GM23338 (cell line): ENCODE results near the gene CBX2. TPM values are rescaled to one million over a fixed set of nuclear protein-coding genes. Genes with fewer than 3 reads are reported as not detected.

Experiments
- ATAC-seq: fragments of 200-7000 bp; cut with Tn5 transposase; 3 replicates; pipeline ENCODE4 v1.9.1; 2020
- DNase-seq: peaks from one replicate; pipeline ENCODE4 v3.0.0-alpha.2; 2015; ENCODE audit warnings: low spot score
- H2AFZ ChIP-seq: fragments of 200-600 bp; sonication (generic); 2 replicates; pipeline ENCODE4 v1.8.0; 2016; ENCODE audit warnings: antibody characterized with exemption, mild to moderate bottlenecking, moderate library complexity
- H3F3A ChIP-seq: fragments of 200-600 bp; sonication (generic); replicated peaks from 2 replicates; pipeline ENCODE4 v1.8.0; 2017; ENCODE audit warnings: antibody characterized with exemption, mixed run types, low read depth
- H3K27ac ChIP-seq: fragments of 200-600 bp; sonication (generic); 2 replicates; pipeline ENCODE4 v1.6.1; 2016; ENCODE audit warnings: low read depth
- H3K27me3 ChIP-seq: fragments of 200-600 bp; sonication (generic); 2 replicates; pipeline ENCODE4 v1.8.0; 2016; ENCODE audit warnings: mild to moderate bottlenecking, mixed run types, moderate library complexity; ENCODE audit not compliant: insufficient read depth
- H3K36me3 ChIP-seq: fragments of 200-600 bp; sonication (generic); 2 replicates; pipeline ENCODE4 v1.8.0; 2016; ENCODE audit warnings: mild to moderate bottlenecking; ENCODE audit not compliant: insufficient read depth
- H3K4me1 ChIP-seq: fragments of 200-600 bp; sonication (generic); 2 replicates; pipeline ENCODE4 v1.8.0; 2016; ENCODE audit warnings: mild to moderate bottlenecking, moderate library complexity; ENCODE audit not compliant: insufficient read depth
- H3K4me2 ChIP-seq: fragments of 200-600 bp; sonication (generic); 2 replicates; pipeline ENCODE4 v1.7.1; 2017; ENCODE audit warnings: mixed run types
- H3K4me3 ChIP-seq: fragments of 200-600 bp; sonication (generic); 2 replicates; pipeline ENCODE4 v1.6.1; 2016; ENCODE audit warnings: mixed run types
- H3K79me2 ChIP-seq: fragments of 200-600 bp; sonication (generic); replicated peaks from 2 replicates; pipeline ENCODE4 v1.8.0; 2017; ENCODE audit warnings: mild to moderate bottlenecking; ENCODE audit not compliant: insufficient read depth
- H3K9me2 ChIP-seq: fragments of 200-600 bp; sonication (generic); 2 replicates; pipeline ENCODE4 v1.8.0; 2017; ENCODE audit not compliant: insufficient read depth
- H4K20me1 ChIP-seq: fragments of 200-600 bp; sonication (generic); replicated peaks from 2 replicates; pipeline ENCODE4 v1.8.0; 2017; ENCODE audit warnings: mild to moderate bottlenecking; ENCODE audit not compliant: insufficient read depth
- H3K27ac Mint-ChIP-seq: 2 replicates; pipeline ENCODE4 v1.8.0; 2020; ENCODE audit warnings: inconsistent platforms, mild to moderate bottlenecking, moderate library complexity, mixed read lengths
- H3K27me3 Mint-ChIP-seq: 3 replicates; pipeline ENCODE4 v1.8.0; 2022; ENCODE audit warnings: low read depth, mild to moderate bottlenecking, moderate library complexity, mixed read lengths, inconsistent platforms; ENCODE audit not compliant: insufficient read depth, poor library complexity
- H3K36me3 Mint-ChIP-seq: 3 replicates; pipeline ENCODE4 v1.8.0; 2021; ENCODE audit warnings: low read depth, mild to moderate bottlenecking, inconsistent platforms, moderate library complexity, mixed read lengths
- H3K4me1 Mint-ChIP-seq: 3 replicates; pipeline ENCODE4 v1.8.0; 2020; ENCODE audit warnings: mild to moderate bottlenecking, inconsistent platforms, mixed read lengths
- H3K4me3 Mint-ChIP-seq: 3 replicates; pipeline ENCODE4 v1.8.0; 2021; ENCODE audit warnings: moderate library complexity, mild to moderate bottlenecking, inconsistent platforms, mixed read lengths
- H3K9me3 Mint-ChIP-seq: 3 replicates; pipeline ENCODE4 v1.8.0; 2020; ENCODE audit warnings: moderate library complexity, mild to moderate bottlenecking, inconsistent platforms, mixed read lengths
- CREB1 ChIP-seq: fragments of 250-450 bp; sonication (Bioruptor Pico); IDR thresholded peaks from 2 replicates; pipeline ENCODE4 v1.5.0; 2020; ENCODE audit warnings: low read depth, mild to moderate bottlenecking, moderate library complexity
- EZH2 ChIP-seq: fragments of 200-600 bp; sonication (generic); IDR thresholded peaks from one replicate; pipeline ENCODE4 v1.8.0; 2017; ENCODE audit warnings: antibody characterized with exemption, mild to moderate bottlenecking, low read depth; ENCODE audit not compliant: unreplicated experiment
- EZH2phosphoT487 ChIP-seq: fragments of 200-600 bp; sonication (generic); IDR thresholded peaks from one replicate; pipeline ENCODE4 v1.8.1; 2018; ENCODE audit warnings: antibody characterized with exemption; ENCODE audit not compliant: unreplicated experiment
- JUNB ChIP-seq: IDR thresholded peaks from one replicate; pipeline ENCODE4 v1.6.1; 2016; ENCODE audit warnings: antibody characterized with exemption; ENCODE audit not compliant: unreplicated experiment
- NANOG ChIP-seq: IDR thresholded peaks from 2 replicates; pipeline ENCODE4 v1.6.1; 2016; ENCODE audit warnings: antibody characterized with exemption, borderline replicate concordance
- POLR2AphosphoS5 ChIP-seq: IDR thresholded peaks from 2 replicates; pipeline ENCODE4 v1.6.1; 2016; ENCODE audit warnings: antibody characterized with exemption, low read depth
- STAT1 ChIP-seq: IDR thresholded peaks from one replicate; pipeline ENCODE4 v1.6.1; 2016; ENCODE audit warnings: antibody characterized with exemption; ENCODE audit not compliant: unreplicated experiment
- ZNF114 ChIP-seq: fragments of 250-450 bp; sonication (Bioruptor Pico); IDR thresholded peaks from 2 replicates; pipeline ENCODE4 v1.5.0; 2020; ENCODE audit warnings: mild to moderate bottlenecking, moderate library complexity
- ZNF331 ChIP-seq: fragments of 250-450 bp; sonication (Bioruptor Pico); IDR thresholded peaks from 2 replicates; pipeline ENCODE4 v1.5.0; 2020; ENCODE audit warnings: low read depth, mild to moderate bottlenecking, moderate library complexity
- polyA plus RNA-seq: library from polyadenylated mRNA; unstranded; fragments of >200 nt; fragmentation: Nextera tagmentation; extraction: Ambion mirVana; gene quantifications from 2 replicates; pipeline ENCODE4 v1.2.1, GENCODE V29; 2016
- total RNA-seq: library from RNA; depleted of rRNA; stranded (reverse); fragments of >200 nt; shearing (Covaris generic); gene quantifications from 2 replicates; pipeline ENCODE4 v1.2.3, GENCODE V29; 2014
- TF ChIP-seq, protein P1 (sequence below): IDR thresholded peaks from 2 replicates; pipeline ENCODE4 v1.6.1; 2016; ENCODE audit warnings: antibody characterized with exemption
- TF ChIP-seq, protein P2 (sequence below): IDR thresholded peaks from one replicate; pipeline ENCODE4 v1.6.1; 2018; ENCODE audit warnings: antibody characterized with exemption; ENCODE audit not compliant: unreplicated experiment
- TF ChIP-seq, protein P3 (sequence below), 2 experiments: fragments of 200-600 bp in 1 of 2; sonication (generic) in 1 of 2; conservative IDR thresholded peaks; 2 replicates each; pipeline versions ENCODE4 v1.5.1 to v1.6.1; 2016 to 2017; ENCODE audit warnings: antibody characterized with exemption in 2 of 2, low read depth in 2 of 2, mild to moderate bottlenecking in 2 of 2, moderate library complexity in 1 of 2
- TF ChIP-seq, protein P4 (sequence below): fragments of 250-450 bp; sonication (Bioruptor Pico); IDR thresholded peaks from 2 replicates; pipeline ENCODE4 v1.5.0; 2020; ENCODE audit warnings: mild to moderate bottlenecking, moderate library complexity

The CBX2 gene
- total and polyA plus RNA-seq, 2 experiments from 2014 or later: 26.6 to 114 TPM

DNA sequence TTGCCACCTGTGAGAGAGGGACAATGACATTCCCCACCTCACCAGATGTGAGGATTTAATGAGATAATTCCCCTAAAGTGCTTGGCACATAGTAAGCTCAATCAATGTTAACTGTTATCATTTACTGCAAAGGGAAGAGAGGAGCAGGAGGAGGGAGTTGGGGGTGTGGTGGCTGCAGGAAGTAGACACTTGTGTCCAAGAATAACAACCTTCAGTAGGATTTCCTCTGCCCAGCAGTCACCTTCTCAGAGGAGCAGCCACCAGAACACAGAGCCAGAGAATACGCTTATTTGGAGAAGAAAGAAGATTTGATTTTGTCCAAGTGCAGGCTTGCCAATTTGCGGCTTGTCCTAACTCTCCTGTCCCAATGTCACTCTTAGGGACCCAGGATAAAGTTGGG is 51.1 kb downstream of the CBX2 start:
- TF ChIP-seq STAT1 (no peak), JUNB (no peak), EZH2 (no peak), ZNF331 (CRISPR knock-in tag) (no peak), POLR2AphosphoS5 (no peak), NANOG (no peak), EZH2phosphoT487 (no peak), CREB1 (CRISPR knock-in tag) (no peak), ZNF114 (CRISPR knock-in tag) (no peak)
- TF ChIP-seq, protein P1, sequence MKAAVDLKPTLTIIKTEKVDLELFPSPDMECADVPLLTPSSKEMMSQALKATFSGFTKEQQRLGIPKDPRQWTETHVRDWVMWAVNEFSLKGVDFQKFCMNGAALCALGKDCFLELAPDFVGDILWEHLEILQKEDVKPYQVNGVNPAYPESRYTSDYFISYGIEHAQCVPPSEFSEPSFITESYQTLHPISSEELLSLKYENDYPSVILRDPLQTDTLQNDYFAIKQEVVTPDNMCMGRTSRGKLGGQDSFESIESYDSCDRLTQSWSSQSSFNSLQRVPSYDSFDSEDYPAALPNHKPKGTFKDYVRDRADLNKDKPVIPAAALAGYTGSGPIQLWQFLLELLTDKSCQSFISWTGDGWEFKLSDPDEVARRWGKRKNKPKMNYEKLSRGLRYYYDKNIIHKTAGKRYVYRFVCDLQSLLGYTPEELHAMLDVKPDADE: no peak
- TF ChIP-seq, protein P2, sequence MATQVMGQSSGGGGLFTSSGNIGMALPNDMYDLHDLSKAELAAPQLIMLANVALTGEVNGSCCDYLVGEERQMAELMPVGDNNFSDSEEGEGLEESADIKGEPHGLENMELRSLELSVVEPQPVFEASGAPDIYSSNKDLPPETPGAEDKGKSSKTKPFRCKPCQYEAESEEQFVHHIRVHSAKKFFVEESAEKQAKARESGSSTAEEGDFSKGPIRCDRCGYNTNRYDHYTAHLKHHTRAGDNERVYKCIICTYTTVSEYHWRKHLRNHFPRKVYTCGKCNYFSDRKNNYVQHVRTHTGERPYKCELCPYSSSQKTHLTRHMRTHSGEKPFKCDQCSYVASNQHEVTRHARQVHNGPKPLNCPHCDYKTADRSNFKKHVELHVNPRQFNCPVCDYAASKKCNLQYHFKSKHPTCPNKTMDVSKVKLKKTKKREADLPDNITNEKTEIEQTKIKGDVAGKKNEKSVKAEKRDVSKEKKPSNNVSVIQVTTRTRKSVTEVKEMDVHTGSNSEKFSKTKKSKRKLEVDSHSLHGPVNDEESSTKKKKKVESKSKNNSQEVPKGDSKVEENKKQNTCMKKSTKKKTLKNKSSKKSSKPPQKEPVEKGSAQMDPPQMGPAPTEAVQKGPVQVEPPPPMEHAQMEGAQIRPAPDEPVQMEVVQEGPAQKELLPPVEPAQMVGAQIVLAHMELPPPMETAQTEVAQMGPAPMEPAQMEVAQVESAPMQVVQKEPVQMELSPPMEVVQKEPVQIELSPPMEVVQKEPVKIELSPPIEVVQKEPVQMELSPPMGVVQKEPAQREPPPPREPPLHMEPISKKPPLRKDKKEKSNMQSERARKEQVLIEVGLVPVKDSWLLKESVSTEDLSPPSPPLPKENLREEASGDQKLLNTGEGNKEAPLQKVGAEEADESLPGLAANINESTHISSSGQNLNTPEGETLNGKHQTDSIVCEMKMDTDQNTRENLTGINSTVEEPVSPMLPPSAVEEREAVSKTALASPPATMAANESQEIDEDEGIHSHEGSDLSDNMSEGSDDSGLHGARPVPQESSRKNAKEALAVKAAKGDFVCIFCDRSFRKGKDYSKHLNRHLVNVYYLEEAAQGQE: no peak
- TF ChIP-seq, protein P3, sequence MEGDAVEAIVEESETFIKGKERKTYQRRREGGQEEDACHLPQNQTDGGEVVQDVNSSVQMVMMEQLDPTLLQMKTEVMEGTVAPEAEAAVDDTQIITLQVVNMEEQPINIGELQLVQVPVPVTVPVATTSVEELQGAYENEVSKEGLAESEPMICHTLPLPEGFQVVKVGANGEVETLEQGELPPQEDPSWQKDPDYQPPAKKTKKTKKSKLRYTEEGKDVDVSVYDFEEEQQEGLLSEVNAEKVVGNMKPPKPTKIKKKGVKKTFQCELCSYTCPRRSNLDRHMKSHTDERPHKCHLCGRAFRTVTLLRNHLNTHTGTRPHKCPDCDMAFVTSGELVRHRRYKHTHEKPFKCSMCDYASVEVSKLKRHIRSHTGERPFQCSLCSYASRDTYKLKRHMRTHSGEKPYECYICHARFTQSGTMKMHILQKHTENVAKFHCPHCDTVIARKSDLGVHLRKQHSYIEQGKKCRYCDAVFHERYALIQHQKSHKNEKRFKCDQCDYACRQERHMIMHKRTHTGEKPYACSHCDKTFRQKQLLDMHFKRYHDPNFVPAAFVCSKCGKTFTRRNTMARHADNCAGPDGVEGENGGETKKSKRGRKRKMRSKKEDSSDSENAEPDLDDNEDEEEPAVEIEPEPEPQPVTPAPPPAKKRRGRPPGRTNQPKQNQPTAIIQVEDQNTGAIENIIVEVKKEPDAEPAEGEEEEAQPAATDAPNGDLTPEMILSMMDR (conservative IDR thresholded peaks at IDR 0.05; ENCODE audit: low read depth in 2 of 2): no peak
- TF ChIP-seq, protein P4, sequence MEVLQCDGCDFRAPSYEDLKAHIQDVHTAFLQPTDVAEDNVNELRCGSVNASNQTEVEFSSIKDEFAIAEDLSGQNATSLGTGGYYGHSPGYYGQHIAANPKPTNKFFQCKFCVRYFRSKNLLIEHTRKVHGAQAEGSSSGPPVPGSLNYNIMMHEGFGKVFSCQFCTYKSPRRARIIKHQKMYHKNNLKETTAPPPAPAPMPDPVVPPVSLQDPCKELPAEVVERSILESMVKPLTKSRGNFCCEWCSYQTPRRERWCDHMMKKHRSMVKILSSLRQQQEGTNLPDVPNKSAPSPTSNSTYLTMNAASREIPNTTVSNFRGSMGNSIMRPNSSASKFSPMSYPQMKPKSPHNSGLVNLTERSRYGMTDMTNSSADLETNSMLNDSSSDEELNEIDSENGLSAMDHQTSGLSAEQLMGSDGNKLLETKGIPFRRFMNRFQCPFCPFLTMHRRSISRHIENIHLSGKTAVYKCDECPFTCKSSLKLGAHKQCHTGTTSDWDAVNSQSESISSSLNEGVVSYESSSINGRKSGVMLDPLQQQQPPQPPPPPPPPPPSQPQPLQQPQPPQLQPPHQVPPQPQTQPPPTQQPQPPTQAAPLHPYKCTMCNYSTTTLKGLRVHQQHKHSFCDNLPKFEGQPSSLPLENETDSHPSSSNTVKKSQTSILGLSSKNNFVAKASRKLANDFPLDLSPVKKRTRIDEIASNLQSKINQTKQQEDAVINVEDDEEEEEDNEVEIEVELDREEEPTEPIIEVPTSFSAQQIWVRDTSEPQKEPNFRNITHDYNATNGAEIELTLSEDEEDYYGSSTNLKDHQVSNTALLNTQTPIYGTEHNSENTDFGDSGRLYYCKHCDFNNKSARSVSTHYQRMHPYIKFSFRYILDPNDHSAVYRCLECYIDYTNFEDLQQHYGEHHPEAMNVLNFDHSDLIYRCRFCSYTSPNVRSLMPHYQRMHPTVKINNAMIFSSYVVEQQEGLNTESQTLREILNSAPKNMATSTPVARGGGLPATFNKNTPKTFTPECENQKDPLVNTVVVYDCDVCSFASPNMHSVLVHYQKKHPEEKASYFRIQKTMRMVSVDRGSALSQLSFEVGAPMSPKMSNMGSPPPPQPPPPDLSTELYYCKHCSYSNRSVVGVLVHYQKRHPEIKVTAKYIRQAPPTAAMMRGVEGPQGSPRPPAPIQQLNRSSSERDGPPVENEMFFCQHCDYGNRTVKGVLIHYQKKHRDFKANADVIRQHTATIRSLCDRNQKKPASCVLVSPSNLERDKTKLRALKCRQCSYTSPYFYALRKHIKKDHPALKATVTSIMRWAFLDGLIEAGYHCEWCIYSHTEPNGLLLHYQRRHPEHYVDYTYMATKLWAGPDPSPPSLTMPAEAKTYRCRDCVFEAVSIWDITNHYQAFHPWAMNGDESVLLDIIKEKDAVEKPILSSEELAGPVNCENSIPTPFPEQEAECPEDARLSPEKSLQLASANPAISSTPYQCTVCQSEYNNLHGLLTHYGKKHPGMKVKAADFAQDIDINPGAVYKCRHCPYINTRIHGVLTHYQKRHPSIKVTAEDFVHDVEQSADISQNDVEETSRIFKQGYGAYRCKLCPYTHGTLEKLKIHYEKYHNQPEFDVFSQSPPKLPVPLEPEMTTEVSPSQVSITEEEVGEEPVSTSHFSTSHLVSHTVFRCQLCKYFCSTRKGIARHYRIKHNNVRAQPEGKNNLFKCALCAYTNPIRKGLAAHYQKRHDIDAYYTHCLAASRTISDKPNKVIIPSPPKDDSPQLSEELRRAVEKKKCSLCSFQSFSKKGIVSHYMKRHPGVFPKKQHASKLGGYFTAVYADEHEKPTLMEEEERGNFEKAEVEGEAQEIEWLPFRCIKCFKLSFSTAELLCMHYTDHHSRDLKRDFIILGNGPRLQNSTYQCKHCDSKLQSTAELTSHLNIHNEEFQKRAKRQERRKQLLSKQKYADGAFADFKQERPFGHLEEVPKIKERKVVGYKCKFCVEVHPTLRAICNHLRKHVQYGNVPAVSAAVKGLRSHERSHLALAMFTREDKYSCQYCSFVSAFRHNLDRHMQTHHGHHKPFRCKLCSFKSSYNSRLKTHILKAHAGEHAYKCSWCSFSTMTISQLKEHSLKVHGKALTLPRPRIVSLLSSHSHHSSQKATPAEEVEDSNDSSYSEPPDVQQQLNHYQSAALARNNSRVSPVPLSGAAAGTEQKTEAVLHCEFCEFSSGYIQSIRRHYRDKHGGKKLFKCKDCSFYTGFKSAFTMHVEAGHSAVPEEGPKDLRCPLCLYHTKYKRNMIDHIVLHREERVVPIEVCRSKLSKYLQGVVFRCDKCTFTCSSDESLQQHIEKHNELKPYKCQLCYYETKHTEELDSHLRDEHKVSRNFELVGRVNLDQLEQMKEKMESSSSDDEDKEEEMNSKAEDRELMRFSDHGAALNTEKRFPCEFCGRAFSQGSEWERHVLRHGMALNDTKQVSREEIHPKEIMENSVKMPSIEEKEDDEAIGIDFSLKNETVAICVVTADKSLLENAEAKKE: no peak
- 0 out of 2 replicates have a peak overlapping the region, but pooled peaks have one; percentile 45 for H3K4me2 ChIP-seq
- ATAC-seq (no peak), DNase-seq (no peak)
- Mint-ChIP-seq H3K9me3 (peaks cover 4% of the 10 kb centered on the region; the same call in 1 of the 3 replicates), H3K27me3 (peaks cover 83% of the 10 kb centered on the region), H3K27ac (no peak overlapping the region), H3K36me3 (peaks cover 7% of the 10 kb centered on the region; the same call in 2 of the 3 replicates), H3K4me3 (no peak overlapping the region), H3K4me1 (peaks cover 31% of the 10 kb centered on the region)
- peaks cover 95% of the 10 kb centered on the region for H3K27me3 ChIP-seq
- no peak overlapping the region for H3K4me3 ChIP-seq
- H2AFZ ChIP-seq: no peak overlapping the region
- H3K79me2 ChIP-seq: no peaks in the 10 kb centered on the region
- no peak overlapping the region for H3K27ac ChIP-seq
- H3K36me3 ChIP-seq: no peaks in the 10 kb centered on the region
- no peaks in the 10 kb centered on the region for H3K9me2 ChIP-seq
- H3K4me1 ChIP-seq: peaks cover 32% of the 10 kb centered on the region; the same call in 1 of the 2 replicates
- H4K20me1 ChIP-seq: no peaks in the 10 kb centered on the region; the same call in 1 of the 2 replicates
- H3F3A ChIP-seq: 0 out of 2 replicates have a peak, but pooled peaks cover 20% of the 10 kb centered on the region
